ENCODE results near the gene EYA4.

EYA4 gene

GRCh38 chr6:133243723-133244305 lies 2.7 kb downstream of the EYA4 start:
- DNase-seq: no peak

- DNase-seq: no peak
Measured at GRCh38 chr6:133244519-133244918, 3.4 kb downstream of the EYA4 start.

- no peak for DNase-seq
Measured at GRCh38 chr6:133245007-133245406, 3.9 kb downstream of the EYA4 start.

- no peak for DNase-seq
Measured at GRCh38 chr6:133245422-133245903, 4.3 kb downstream of the EYA4 start.

- no peak for DNase-seq
Measured at GRCh38 chr6:133247581-133247980, 6.4 kb downstream of the EYA4 start.

GRCh38 chr6:133248241-133249001 lies 7.3 kb downstream of the EYA4 start:
- no peak for DNase-seq

- DNase-seq: no peak
Measured at GRCh38 chr6:133251688-133252087, 10.5 kb downstream of the EYA4 start.

- no peak for DNase-seq
Measured at GRCh38 chr6:133254552-133255228, 13.5 kb downstream of the EYA4 start.

- DNase-seq: no peak
Measured at GRCh38 chr6:133257545-133258105, 16.5 kb downstream of the EYA4 start.

- no peak for DNase-seq
Measured at GRCh38 chr6:133259561-133259960, 18.4 kb downstream of the EYA4 start.

- DNase-seq: no peak
Measured at GRCh38 chr6:133262804-133263203, 21.6 kb downstream of the EYA4 start.

- DNase-seq: no peak
Measured at GRCh38 chr6:133265066-133265465, 23.9 kb downstream of the EYA4 start.

GRCh38 chr6:133266186-133266585 lies 25.0 kb downstream of the EYA4 start:
- DNase-seq: no peak

GRCh38 chr6:133268621-133269020 lies 27.5 kb downstream of the EYA4 start:
- no peak for DNase-seq

GRCh38 chr6:133274813-133275212 lies 33.7 kb downstream of the EYA4 start:
- no peak for DNase-seq

- no peak for DNase-seq
Measured at GRCh38 chr6:133275213-133275612, 34.1 kb downstream of the EYA4 start.

- no peak for DNase-seq
Measured at GRCh38 chr6:133277228-133277899, 36.2 kb downstream of the EYA4 start.

GRCh38 chr6:133277900-133278545 lies 36.9 kb downstream of the EYA4 start:
- DNase-seq: no peak

GRCh38 chr6:133286765-133287164 lies 45.6 kb downstream of the EYA4 start:
- peak; percentile 7 for DNase-seq

- no peak for DNase-seq
Measured at GRCh38 chr6:133288662-133289061, 47.5 kb downstream of the EYA4 start.

- DNase-seq: no peak
Measured at GRCh38 chr6:133289733-133290306, 48.7 kb downstream of the EYA4 start.

- no peak for DNase-seq
Measured at GRCh38 chr6:133290930-133291329, 49.8 kb downstream of the EYA4 start.
